ENCODE results near the gene NUB1.

- TF ChIP-seq POLR2A (IDR thresholded peaks at IDR 0.05): no peak
- TF ChIP-seq, protein P1, sequence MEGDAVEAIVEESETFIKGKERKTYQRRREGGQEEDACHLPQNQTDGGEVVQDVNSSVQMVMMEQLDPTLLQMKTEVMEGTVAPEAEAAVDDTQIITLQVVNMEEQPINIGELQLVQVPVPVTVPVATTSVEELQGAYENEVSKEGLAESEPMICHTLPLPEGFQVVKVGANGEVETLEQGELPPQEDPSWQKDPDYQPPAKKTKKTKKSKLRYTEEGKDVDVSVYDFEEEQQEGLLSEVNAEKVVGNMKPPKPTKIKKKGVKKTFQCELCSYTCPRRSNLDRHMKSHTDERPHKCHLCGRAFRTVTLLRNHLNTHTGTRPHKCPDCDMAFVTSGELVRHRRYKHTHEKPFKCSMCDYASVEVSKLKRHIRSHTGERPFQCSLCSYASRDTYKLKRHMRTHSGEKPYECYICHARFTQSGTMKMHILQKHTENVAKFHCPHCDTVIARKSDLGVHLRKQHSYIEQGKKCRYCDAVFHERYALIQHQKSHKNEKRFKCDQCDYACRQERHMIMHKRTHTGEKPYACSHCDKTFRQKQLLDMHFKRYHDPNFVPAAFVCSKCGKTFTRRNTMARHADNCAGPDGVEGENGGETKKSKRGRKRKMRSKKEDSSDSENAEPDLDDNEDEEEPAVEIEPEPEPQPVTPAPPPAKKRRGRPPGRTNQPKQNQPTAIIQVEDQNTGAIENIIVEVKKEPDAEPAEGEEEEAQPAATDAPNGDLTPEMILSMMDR (IDR thresholded peaks at IDR 0.05): no peak
These were observed 10.4 kb downstream of the NUB1 start for GRCh38 chr7:151351967-151352366.
